Measurements from ENCODE around the gene NPEPL1. TPM values are rescaled to one million over a fixed set of nuclear protein-coding genes. Genes with fewer than 3 reads are reported as not detected.

The NPEPL1 gene
- total RNA-seq, 1 donor from 2014 or later = 7.5 TPM

Other genes starting within 250 kb of the NPEPL1 start
- gene APCDD1L, start 177.4 kb upstream of the NPEPL1 start, total RNA-seq = not detected
- 33.2 TPM for gene STX16, start 41.5 kb upstream of the NPEPL1 start, total RNA-seq
- gene GNAS-AS1, start 158.1 kb downstream of the NPEPL1 start, total RNA-seq = 0.94 TPM
- gene GNAS, start 159.9 kb downstream of the NPEPL1 start, total RNA-seq = 344 TPM